ENCODE measurements around the gene RAB23.

GRCh38 chr6:57263739-57264138 is 41.6 kb upstream of the RAB23 start:
- TF ChIP-seq, protein P1, sequence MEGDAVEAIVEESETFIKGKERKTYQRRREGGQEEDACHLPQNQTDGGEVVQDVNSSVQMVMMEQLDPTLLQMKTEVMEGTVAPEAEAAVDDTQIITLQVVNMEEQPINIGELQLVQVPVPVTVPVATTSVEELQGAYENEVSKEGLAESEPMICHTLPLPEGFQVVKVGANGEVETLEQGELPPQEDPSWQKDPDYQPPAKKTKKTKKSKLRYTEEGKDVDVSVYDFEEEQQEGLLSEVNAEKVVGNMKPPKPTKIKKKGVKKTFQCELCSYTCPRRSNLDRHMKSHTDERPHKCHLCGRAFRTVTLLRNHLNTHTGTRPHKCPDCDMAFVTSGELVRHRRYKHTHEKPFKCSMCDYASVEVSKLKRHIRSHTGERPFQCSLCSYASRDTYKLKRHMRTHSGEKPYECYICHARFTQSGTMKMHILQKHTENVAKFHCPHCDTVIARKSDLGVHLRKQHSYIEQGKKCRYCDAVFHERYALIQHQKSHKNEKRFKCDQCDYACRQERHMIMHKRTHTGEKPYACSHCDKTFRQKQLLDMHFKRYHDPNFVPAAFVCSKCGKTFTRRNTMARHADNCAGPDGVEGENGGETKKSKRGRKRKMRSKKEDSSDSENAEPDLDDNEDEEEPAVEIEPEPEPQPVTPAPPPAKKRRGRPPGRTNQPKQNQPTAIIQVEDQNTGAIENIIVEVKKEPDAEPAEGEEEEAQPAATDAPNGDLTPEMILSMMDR (conservative IDR thresholded peaks at IDR 0.05; ENCODE audit: low read depth in 2 of 2): no peak
- TF ChIP-seq ETS1 (IDR thresholded peaks at IDR 0.05) (no peak), POLR2AphosphoS5 (IDR thresholded peaks at IDR 0.05; ENCODE audit: low read depth) (no peak), EZH2 (IDR thresholded peaks at IDR 0.05; ENCODE audit: low read depth, unreplicated experiment) (no peak), JUNB (IDR thresholded peaks at IDR 0.05; ENCODE audit: unreplicated experiment) (no peak), EZH2phosphoT487 (IDR thresholded peaks at IDR 0.05; ENCODE audit: unreplicated experiment) (no peak), STAT1 (IDR thresholded peaks at IDR 0.05; ENCODE audit: unreplicated experiment) (no peak), CREB1 (CRISPR knock-in tag; IDR thresholded peaks at IDR 0.05; ENCODE audit: low read depth) (no peak), ZNF331 (CRISPR knock-in tag; IDR thresholded peaks at IDR 0.05; ENCODE audit: low read depth) (no peak)
- TF ChIP-seq, protein P2, sequence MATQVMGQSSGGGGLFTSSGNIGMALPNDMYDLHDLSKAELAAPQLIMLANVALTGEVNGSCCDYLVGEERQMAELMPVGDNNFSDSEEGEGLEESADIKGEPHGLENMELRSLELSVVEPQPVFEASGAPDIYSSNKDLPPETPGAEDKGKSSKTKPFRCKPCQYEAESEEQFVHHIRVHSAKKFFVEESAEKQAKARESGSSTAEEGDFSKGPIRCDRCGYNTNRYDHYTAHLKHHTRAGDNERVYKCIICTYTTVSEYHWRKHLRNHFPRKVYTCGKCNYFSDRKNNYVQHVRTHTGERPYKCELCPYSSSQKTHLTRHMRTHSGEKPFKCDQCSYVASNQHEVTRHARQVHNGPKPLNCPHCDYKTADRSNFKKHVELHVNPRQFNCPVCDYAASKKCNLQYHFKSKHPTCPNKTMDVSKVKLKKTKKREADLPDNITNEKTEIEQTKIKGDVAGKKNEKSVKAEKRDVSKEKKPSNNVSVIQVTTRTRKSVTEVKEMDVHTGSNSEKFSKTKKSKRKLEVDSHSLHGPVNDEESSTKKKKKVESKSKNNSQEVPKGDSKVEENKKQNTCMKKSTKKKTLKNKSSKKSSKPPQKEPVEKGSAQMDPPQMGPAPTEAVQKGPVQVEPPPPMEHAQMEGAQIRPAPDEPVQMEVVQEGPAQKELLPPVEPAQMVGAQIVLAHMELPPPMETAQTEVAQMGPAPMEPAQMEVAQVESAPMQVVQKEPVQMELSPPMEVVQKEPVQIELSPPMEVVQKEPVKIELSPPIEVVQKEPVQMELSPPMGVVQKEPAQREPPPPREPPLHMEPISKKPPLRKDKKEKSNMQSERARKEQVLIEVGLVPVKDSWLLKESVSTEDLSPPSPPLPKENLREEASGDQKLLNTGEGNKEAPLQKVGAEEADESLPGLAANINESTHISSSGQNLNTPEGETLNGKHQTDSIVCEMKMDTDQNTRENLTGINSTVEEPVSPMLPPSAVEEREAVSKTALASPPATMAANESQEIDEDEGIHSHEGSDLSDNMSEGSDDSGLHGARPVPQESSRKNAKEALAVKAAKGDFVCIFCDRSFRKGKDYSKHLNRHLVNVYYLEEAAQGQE (IDR thresholded peaks at IDR 0.05; ENCODE audit: unreplicated experiment): no peak

Data from GM23338 (cell line).